Mesendoderm (in vitro differentiated cells): ENCODE results near the gene ZNF844.

Experiments
- DNase-seq: peaks from one replicate; pipeline ENCODE4 v3.0.0; 2013
- H2AK5ac ChIP-seq: 2 replicates; pipeline ENCODE4 v1.6.1; 2013; ENCODE audit warnings: low read length, inconsistent platforms
- H2BK120ac ChIP-seq: 2 replicates; pipeline ENCODE4 v1.6.1; 2013; ENCODE audit warnings: low read depth, mild to moderate bottlenecking, low read length, moderate library complexity, mixed read lengths
- H2BK15ac ChIP-seq: replicated peaks from 2 replicates; pipeline ENCODE4 v1.6.1; 2013; ENCODE audit warnings: low read depth, mild to moderate bottlenecking, moderate library complexity
- H2BK5ac ChIP-seq: 2 replicates; pipeline ENCODE4 v1.6.1; 2013; ENCODE audit warnings: low read length, inconsistent platforms
- H3K18ac ChIP-seq: 2 replicates; pipeline ENCODE4 v1.6.1; 2013; ENCODE audit warnings: mild to moderate bottlenecking, low read length, mixed read lengths
- H3K23ac ChIP-seq: one replicate; pipeline ENCODE4 v1.6.1; 2013; ENCODE audit warnings: low read length
- H3K27ac ChIP-seq: 2 replicates; pipeline ENCODE4 v1.5.1; 2013; ENCODE audit warnings: low read depth, mild to moderate bottlenecking, inconsistent platforms, low read length, moderate library complexity
- H3K27me3 ChIP-seq: 2 replicates; pipeline ENCODE4 v1.6.1; 2013; ENCODE audit warnings: low read length, control low read depth, mild to moderate bottlenecking, inconsistent platforms; ENCODE audit not compliant: insufficient read depth, poor library complexity
- H3K36me3 ChIP-seq: 2 replicates; pipeline ENCODE4 v1.6.1; 2013; ENCODE audit warnings: low read length, inconsistent platforms; ENCODE audit not compliant: control insufficient read depth, insufficient read depth
- H3K4ac ChIP-seq: one replicate; pipeline ENCODE4 v1.6.1; 2013; ENCODE audit warnings: low read depth, mild to moderate bottlenecking, low read length, moderate library complexity
- H3K4me1 ChIP-seq: 2 replicates; pipeline ENCODE4 v1.6.1; 2013; ENCODE audit warnings: low read depth, low read length, inconsistent platforms; ENCODE audit not compliant: control insufficient read depth
- H3K4me2 ChIP-seq: 2 replicates; pipeline ENCODE4 v1.6.1; 2013; ENCODE audit warnings: low read length
- H3K4me3 ChIP-seq: 2 replicates; pipeline ENCODE4 v1.5.1; 2013; ENCODE audit warnings: mild to moderate bottlenecking, low read length
- H3K56ac ChIP-seq: one replicate; pipeline ENCODE4 v1.6.1; 2013; ENCODE audit warnings: low read length
- H3K79me1 ChIP-seq: 2 replicates; pipeline ENCODE4 v1.6.1; 2013; ENCODE audit warnings: low read length, inconsistent platforms
- H3K79me2 ChIP-seq: 2 replicates; pipeline ENCODE4 v1.6.1; 2013; ENCODE audit warnings: mild to moderate bottlenecking, low read length; ENCODE audit not compliant: control insufficient read depth, insufficient read depth
- H3K9ac ChIP-seq: 2 replicates; pipeline ENCODE4 v1.6.1; 2013; ENCODE audit warnings: low read length, inconsistent platforms
- H4K5ac ChIP-seq: one replicate; pipeline ENCODE4 v1.6.1; 2013; ENCODE audit warnings: low read length
- H4K8ac ChIP-seq: one replicate; pipeline ENCODE4 v1.6.1; 2013; ENCODE audit warnings: low read depth, mild to moderate bottlenecking, control low read depth, low read length, moderate library complexity
- WGBS: extraction: QIAGEN DNeasy Blood & Tissue Kit; methylation state at CpG from one replicate; pipeline ENCODE4 v1.1.7; 2013; ENCODE audit warnings: low lambda C conversion rate, missing lambda C conversion rate; ENCODE audit not compliant: insufficient coverage; ENCODE audit errors: extremely low coverage; 5-methylcytosine and 5-hydroxymethylcytosine counted together

Gene ZNF844

DNA sequence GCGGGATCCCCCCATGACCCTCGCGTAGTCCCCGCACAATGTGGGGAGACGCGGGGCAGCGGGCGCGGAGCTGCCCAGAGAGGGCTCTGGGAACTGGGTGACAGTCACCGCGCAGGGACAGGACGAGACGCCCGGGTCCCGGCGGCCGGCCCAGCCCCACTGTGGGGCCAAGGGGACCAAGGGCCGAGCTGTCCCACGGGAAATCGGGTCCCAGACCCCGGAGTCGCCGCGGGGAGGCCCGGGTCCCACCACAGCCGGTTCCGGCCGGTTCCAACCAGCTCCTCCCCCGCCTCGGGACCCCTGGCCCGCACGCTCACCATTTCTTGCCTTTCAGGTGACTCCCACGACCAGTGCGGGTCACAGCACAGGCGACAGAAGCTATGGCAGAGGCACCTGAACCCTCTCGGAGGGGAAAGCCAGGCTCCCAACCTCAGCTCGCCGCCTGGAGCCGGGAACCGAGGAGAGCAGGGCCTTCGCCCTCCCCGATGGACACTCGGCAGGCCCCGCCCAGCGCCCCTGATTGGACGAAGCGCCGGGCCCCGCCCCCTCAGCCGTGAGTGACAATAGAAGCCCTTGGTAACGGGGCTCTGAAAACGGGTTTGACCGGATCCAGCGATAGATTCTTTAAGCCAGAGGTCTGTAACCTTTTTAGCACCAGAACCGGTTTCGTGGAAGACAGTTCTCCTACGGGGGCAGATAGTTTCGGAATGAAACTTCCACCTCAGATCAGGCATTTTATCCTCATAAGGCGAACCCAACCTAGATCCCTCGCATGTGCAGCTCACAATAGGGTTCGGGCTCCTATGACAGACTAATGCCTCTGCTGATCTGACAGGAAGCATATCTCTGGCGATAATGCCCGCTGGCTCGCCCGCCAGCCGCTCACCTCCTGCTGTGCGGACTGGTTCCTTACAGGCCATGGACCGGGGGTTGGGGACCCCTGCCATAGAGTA lies 29.0 kb upstream of the ZNF844 start, which contains the start of gene ZNF433:
Gene ZNF433 (minus strand): TSS at position 460 of the 953 bp plus-strand sequence. CDS start 140 bp downstream, at position 320.
- Histone ChIP-seq H2AK5ac (no peak within 1 kb of the TSS), H3K79me1 (no peaks in the 10 kb centered on the region), H2BK5ac (no peak within 1 kb of the TSS), H3K27me3 (no peaks in the 10 kb centered on the region), H3K23ac (peak within 1 kb of the TSS; percentile 66), H2BK15ac (no peak within 1 kb of the TSS), H3K4me3 (peak within 1 kb of the TSS; percentile 86), H3K9ac (peak within 1 kb of the TSS; percentile 89), H3K4ac (no peak within 1 kb of the TSS), H3K18ac (peak within 1 kb of the TSS; percentile 89), H2BK120ac (no peak within 1 kb of the TSS), H4K8ac (peak within 1 kb of the TSS; percentile 82), H3K79me2 (no peaks in the 10 kb centered on the region), H3K36me3 (no peaks in the 10 kb centered on the region), H3K56ac (peak within 1 kb of the TSS; percentile 97), H3K4me2 (peak within 1 kb of the TSS; percentile 78), H4K5ac (no peak within 1 kb of the TSS), H3K4me1 (no peaks in the 10 kb centered on the region), H3K27ac (peak within 1 kb of the TSS; percentile 26)
- DNase-seq: peak; percentile 98
- WGBS: no CpG with 5 or more reads among the region's 68 CpGs

DNA sequence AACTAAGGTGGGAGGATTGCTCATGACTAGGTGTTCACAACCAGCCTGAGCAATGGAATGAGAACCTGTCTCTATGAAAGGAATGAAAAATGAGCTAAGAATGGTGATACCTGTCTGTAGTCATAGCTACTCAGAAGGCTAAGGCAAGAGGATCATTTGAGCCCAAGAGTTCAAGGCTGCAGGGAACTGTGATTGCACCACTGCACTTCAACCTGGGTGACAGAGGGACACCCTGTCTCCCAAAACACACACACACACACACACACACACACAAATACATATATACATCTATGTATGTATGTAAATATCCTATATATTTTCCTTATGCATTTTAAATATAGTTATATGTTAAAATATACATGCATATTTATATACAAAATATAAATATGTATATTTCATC lies 21.6 kb upstream of the ZNF844 start:
- no peak overlapping the region for H3K4me3 ChIP-seq
- no peak overlapping the region for H2BK5ac ChIP-seq
- no peak overlapping the region for H3K27ac ChIP-seq
- H3K4ac ChIP-seq: no peak overlapping the region
- peaks cover 2% of the 10 kb centered on the region for H3K36me3 ChIP-seq
- H2BK120ac ChIP-seq: no peak overlapping the region
- H3K27me3 ChIP-seq: no peaks in the 10 kb centered on the region
- no peak overlapping the region for H3K4me2 ChIP-seq
- no peak for DNase-seq
- H3K9ac ChIP-seq: no peak overlapping the region
- H4K5ac ChIP-seq: no peak overlapping the region
- H3K23ac ChIP-seq: no peak overlapping the region
- no peak overlapping the region for H3K18ac ChIP-seq
- H3K79me1 ChIP-seq: no peaks in the 10 kb centered on the region
- no peaks in the 10 kb centered on the region for H3K79me2 ChIP-seq
- no peak overlapping the region for H2BK15ac ChIP-seq
- H2AK5ac ChIP-seq: no peak overlapping the region
- no peak overlapping the region for H3K56ac ChIP-seq
- H4K8ac ChIP-seq: no peak overlapping the region
- H3K4me1 ChIP-seq: no peaks in the 10 kb centered on the region

DNA sequence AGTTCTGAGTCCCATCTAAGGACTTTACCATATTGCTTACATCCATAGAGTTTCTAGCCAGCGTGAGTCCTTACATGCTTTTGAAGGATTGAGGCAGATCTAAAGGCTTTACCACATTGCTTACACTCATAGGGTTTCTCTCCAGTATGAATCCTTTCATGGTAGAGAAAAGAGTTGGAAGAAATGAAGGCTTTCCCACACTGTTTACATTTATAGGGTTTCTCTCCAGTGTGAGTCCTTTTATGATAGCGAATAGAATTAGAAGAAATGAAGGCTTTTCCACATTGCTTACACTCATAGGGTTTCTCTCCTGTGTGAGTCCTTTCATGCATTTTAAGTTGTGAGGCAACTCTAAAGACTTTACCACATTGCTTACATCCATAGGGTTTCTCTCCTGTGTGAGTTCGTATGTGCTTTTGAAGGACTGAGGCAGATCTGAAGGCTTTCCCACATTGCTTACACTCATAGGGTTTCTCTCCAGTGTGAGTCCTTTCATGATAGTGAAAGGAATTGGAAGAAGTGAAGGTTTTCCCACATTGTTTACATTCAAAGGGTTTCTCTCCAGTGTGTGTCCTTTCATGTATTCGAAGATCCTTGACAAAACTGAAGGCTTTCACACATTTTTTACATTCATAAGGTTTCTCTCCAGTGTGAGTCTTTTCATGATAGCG lies 20.6 kb upstream of the ZNF844 start:
- H2BK120ac ChIP-seq: no peak overlapping the region
- no peak overlapping the region for H3K4me2 ChIP-seq
- no peak overlapping the region for H2AK5ac ChIP-seq
- no peak overlapping the region for H3K27ac ChIP-seq
- H2BK15ac ChIP-seq: no peak overlapping the region
- no peaks in the 10 kb centered on the region for H3K4me1 ChIP-seq
- no peaks in the 10 kb centered on the region for H3K27me3 ChIP-seq
- no peak overlapping the region for H3K23ac ChIP-seq
- no peak overlapping the region for H3K56ac ChIP-seq
- H3K9ac ChIP-seq: no peak overlapping the region
- H3K4me3 ChIP-seq: peak overlapping the region; percentile 8
- no peak overlapping the region for H3K4ac ChIP-seq
- no peak overlapping the region for H4K8ac ChIP-seq
- no peaks in the 10 kb centered on the region for H3K79me1 ChIP-seq
- H3K79me2 ChIP-seq: no peaks in the 10 kb centered on the region
- H4K5ac ChIP-seq: no peak overlapping the region
- H3K36me3 ChIP-seq: peaks cover 2% of the 10 kb centered on the region
- no peak for DNase-seq
- no CpG with 5 or more reads among the region's 5 CpGs for WGBS
- no peak overlapping the region for H2BK5ac ChIP-seq
- H3K18ac ChIP-seq: no peak overlapping the region

GRCh38 chr19:12047868-12048267 lies 16.7 kb upstream of the ZNF844 start:
- Histone ChIP-seq H4K5ac (no peak overlapping the region), H3K27ac (no peak overlapping the region), H3K27me3 (no peaks in the 10 kb centered on the region), H3K79me1 (no peaks in the 10 kb centered on the region), H2BK5ac (no peak overlapping the region), H3K23ac (no peak overlapping the region), H3K18ac (no peak overlapping the region), H3K4me3 (no peak overlapping the region), H4K8ac (no peak overlapping the region), H3K4me2 (no peak overlapping the region), H2BK15ac (no peak overlapping the region), H3K79me2 (no peaks in the 10 kb centered on the region), H3K4me1 (no peaks in the 10 kb centered on the region), H3K36me3 (no peaks in the 10 kb centered on the region), H2BK120ac (no peak overlapping the region), H3K9ac (no peak overlapping the region), H3K4ac (no peak overlapping the region), H2AK5ac (no peak overlapping the region), H3K56ac (no peak overlapping the region)
- DNase-seq: no peak
- WGBS: no CpG with 5 or more reads among the region's 2 CpGs

DNA sequence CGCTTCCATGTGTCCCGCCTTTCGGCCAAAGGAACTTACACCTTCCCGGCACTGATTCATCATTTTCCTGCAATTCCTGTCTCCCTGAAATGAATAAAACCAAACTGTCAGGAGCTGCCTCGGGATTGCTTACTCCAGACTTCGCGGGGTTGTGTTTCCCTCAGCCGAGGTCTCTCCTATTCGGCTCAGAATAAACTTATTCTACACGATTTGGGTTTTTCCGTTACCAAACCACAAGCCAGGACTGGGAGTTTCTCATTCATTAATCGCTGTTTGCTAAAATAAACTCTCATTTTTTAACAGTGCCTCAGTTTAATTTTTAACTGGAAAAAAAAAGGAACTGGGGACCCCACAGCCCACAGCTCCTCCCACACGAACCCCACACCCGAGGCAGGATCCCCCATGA lies 12.4 kb upstream of the ZNF844 start:
- Histone ChIP-seq H2AK5ac (no peak overlapping the region), H3K79me1 (no peaks in the 10 kb centered on the region), H3K4ac (no peak overlapping the region), H3K23ac (no peak overlapping the region), H4K5ac (no peak overlapping the region), H3K27ac (peak overlapping the region; percentile 97), H3K27me3 (no peaks in the 10 kb centered on the region), H2BK15ac (no peak overlapping the region), H2BK120ac (no peak overlapping the region), H3K79me2 (no peaks in the 10 kb centered on the region), H3K56ac (peak overlapping the region; percentile 97), H2BK5ac (no peak overlapping the region), H4K8ac (no peak overlapping the region), H3K4me1 (no peaks in the 10 kb centered on the region), H3K4me3 (peak overlapping the region; percentile 84), H3K18ac (peak overlapping the region; percentile 7), H3K9ac (peak overlapping the region; percentile 91), H3K36me3 (no peaks in the 10 kb centered on the region), H3K4me2 (peak overlapping the region; percentile 94)
- DNase-seq: peak; percentile 51
- no CpG with 5 or more reads among the region's 14 CpGs for WGBS
